GM23248 (cell line): ENCODE measurements around the gene SCAF11.

Experiments used
- EZH2 ChIP-seq: fragments of 200-600 bp; sonication (generic); IDR thresholded peaks from 2 replicates; pipeline ENCODE4 v1.6.1; 2018; ENCODE audit warnings: antibody characterized with exemption, mild to moderate bottlenecking; ENCODE audit not compliant: insufficient read depth, poor library complexity, severe bottlenecking
- EZH2phosphoT487 ChIP-seq: fragments of 200-600 bp; sonication (generic); IDR thresholded peaks from 2 replicates; pipeline ENCODE4 v1.6.1; 2018; ENCODE audit warnings: antibody characterized with exemption, moderate library complexity, mild to moderate bottlenecking, low read depth; ENCODE audit not compliant: insufficient read depth

- no peak for TF ChIP-seq EZH2
- no peak for TF ChIP-seq EZH2phosphoT487
Measured at GRCh38 chr12:45934956-45935355, 55.4 kb downstream of the SCAF11 start.
